GM21786 (cell line): ENCODE results near the gene SRGAP3.
A peak's percentile ranks its signal among the peaks of the same experiment; 100 is the strongest.

ENCODE experiments used
- ATAC-seq: cut with Tn5 transposase; IDR thresholded peaks from one replicate; pipeline ENCODE4 v1.9.1; 2021; ENCODE audit not compliant: unreplicated experiment

SRGAP3 gene

DNA sequence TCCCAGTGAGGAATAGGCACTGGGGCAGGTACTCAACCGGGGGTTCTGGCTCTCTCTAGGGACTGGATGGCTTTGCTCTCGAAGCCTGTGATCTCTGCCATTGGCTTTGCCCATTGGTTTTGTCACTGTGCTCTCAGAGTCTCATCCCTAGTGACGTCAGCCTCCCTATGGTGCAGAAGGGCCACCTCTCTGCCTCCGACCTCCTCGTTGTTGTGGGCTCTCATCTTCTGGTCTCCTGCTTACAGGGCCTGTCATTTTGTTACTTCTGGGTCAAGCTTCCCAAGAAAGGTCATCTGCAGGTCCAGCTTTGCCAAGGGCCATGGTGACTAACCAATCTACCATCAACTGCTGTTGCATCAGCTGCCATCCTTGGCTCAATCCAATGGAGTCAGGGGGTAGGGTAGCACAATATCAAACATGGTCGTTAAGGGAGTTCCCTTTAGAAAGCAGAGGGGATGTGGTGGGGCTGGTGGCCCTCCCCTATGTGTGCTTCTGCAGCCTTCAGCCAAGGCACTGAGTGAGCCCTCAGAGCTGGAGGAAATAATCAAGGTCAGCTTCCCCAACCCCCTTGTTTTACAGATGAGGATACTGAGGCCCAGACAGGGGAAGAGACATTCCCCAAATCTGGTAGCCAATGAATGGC lies 272.8 kb downstream of the SRGAP3 start:
- ATAC-seq = no peak

DNA sequence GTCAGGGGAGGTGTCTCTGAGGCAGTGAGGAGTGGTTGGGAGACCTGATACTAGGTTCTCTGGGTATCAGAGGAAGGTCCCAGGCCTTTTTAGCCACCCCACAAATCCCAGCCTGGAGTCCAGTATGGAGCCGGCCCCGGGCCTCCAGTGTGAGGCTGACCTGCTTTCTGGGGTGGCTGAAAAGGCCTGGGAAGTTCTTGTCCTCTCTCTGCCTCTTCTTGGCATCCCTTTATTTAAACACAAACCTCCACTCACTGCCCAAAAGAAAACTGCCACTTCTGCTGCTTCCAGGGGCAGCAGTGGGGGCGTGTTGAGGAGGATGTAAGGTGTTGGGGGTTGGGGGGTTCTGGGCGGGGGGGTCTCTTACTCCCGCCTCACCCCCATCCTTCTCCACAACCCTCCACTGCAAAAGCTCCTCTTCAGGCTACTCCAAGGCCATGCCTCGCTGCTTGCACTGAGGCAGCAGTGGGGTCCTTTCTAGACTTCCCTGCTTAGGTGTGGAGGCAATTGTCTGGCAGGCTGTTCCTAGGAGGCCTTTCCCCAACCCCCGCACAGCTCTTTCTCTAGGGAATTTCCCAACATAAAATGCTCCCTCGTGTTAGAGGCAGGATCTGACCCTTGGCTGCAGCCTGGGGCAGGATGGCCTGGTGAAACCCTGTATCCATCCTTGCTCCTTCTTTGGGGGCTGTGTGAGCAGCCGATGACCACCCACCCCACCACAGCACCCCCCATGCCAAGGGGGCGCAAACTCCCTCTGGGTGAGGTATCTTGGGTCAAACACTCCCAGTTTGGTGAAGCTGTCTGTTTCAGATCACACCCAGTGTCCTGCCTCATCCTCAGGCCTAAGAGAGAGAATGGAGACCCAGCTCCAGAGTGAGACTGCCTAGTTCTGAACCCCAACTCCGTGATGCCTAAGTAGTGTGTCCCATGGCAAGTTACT lies 274.1 kb downstream of the SRGAP3 start:
- no peak for ATAC-seq

DNA sequence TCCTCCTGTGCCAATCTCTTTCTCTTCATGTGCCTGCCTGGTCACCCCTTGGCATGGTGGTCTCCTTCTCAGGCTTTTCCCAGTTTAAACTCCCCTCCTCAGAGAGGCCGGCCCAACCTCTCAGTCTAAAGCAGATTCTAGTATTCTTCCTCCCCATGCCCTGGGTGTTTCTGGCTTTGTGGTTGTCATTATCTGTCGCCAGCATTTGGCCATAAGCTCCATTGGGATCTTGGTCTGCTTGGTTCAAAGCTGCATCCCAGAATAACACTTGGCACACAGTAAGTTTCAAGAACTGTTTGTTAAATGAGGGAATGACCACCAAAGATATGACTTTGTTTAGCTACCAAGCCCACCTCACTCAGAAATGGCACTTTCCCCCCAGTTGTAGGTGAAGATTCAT lies 275.0 kb downstream of the SRGAP3 start:
- ATAC-seq = no peak

DNA sequence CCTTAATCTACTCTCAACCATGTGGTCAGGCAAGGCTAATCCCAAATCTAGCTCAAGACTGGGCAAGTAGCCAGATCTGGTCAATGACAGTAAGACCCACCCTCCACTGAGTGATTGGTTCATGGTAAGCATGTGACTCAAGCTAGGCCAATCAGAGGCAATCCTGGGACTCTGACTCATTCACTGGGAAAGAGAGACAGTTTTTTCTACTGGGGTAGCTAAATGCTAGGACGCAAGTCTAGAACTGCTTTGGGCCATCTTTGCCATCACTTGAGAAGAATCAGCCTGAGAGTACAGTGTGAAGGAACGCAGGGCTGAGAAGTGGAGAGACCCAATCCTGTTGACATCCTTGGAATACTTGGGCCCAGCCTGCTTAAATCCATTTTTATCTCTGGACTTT lies 276.8 kb downstream of the SRGAP3 start:
- no peak for ATAC-seq

DNA sequence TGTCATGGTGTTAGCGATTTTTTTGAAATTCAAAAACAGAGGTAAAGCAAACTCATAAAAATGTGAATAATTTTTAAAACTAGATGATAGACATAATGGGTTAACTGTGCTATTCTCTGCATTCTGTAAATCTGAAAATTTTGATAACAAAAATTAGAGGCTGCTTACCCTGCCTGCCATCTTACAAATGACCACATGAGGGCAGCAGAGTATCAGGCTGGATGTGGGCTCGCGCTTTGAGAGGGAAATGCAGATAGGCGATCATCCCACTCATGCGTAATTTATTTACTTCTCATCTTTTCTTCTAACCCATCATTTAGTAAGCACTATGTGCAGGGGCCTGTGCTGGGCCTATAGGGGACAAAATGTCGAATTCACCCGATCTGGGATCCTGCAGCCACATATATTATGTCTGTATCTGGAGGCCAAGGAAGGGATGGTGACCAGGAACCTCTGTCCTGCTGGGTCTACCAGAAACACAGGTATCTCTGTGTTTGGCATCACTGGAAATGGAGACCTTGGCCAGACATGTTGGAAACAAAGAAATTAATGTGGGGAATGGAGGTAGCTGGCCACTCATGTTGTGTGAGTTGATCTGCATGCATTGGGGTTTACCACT lies 278.4 kb downstream of the SRGAP3 start:
- peak; percentile 57 for ATAC-seq

DNA sequence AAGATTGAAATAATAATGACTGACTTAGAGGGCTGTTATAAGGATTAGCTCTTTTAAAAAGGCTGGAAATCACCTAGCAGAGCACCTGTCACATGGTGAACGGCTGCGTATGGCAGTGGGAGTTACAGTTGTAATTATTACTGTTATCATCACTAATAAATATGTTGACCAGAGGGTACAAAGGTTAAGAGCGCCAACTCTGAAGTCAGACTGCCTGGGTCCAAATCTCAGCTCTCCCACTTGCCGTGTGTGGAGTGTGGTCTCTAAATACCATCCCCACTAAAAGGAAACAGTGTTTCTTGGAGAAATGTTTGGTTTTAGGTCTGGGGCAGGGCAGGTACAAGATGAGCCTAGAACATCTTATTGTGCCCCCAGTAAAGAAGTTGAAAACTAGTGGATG lies 280.2 kb downstream of the SRGAP3 start:
- no peak for ATAC-seq

DNA sequence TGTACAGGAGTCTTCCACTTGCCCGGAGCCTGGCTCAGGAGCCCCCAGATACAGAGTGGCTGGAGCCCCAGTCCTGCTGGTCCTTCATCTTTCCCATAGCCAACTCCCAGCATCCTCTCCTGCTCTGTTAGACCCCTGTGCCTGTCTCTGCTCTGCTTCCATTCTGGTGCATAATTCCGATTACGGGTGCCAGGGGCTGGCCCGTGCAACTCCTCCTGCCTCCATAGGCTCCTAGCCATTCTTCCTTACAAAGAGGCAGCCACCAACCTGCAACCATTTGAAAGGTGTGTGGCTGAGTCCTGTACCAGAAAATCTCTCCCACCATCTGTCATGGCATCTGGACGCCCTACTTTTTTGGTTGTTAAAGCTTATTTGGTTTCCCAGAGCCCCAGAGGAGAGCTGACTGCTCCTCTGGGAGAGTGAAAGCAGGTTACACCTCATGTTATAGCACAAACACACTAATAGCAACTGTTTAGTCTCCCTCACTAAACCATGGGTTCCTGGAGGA lies 281.0 kb downstream of the SRGAP3 start:
- ATAC-seq = no peak

DNA sequence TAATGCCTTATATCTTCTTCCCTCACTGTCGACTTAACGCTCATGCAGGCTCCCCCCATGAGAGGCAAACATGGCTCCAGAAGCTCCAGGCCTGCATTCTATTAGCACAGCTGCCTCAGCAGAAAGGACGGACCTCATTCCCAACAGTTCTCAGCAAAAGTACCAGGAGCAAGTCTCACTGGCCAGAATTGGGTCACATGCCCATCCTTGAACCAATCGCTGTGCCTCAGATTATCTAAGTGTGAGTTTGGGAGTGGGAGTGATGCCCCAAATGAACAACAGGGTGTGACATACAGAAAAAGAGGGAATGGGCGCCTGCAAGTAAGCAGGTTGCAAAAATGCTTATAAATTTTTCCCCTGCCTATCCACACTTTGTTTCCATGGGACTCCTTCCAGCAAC lies 281.9 kb downstream of the SRGAP3 start:
- ATAC-seq = no peak

DNA sequence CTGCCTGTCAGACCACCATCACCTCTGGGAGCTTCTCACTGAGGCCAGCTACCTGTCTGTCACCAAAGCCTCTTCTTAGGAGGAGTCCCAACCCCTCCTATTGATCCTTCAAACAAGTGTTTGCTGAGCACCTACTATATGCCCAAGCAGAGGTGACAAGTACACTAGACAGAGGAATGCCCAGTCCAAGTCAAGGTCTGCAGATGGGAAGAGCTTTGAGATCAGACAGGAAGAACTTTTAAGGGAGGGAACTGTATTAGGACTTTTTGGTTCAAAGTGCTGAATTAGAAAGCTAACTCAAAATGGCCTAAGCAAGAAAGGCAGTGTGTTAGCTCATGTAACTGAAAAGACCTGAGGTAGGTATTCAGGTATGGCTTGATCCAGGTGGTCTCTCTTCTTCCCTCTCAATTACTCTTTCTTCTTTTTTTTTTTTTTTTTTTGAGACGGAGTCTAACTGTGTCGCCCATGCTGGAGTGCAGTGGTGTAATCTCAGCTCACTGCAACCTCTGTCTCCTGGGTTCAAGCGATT lies 282.6 kb downstream of the SRGAP3 start:
- ATAC-seq = no peak

DNA sequence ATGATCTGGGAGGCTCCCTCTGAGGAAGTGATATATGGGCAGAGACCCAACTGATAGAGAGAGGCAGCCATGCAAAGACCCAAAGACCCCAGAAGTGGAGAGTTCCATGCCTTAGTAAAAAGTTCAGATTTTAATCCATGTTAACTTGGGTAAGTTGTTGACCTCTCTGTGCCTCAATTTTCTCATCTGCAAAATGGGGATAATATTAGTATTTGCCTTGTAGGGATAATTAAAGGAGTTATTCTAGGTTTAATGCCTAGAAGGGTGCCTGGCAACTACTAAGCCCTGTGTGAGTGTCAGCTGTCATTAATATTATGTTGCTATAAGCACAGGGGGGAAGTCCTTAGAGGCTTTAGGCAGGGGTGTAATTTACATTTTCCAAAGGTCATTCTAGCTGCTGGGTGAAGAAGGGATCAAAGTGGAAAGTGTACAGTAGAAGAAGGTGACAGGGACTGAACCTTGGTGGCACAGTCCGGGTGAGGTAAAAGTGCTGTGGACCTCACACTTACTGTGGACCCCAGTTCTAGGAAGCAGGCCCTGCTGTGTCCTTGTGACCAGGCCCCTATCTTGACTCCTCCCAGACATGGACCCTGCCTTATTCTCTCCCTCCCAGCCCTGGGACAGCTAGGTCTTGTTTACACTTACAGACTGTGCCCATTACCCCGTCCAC lies 283.2 kb downstream of the SRGAP3 start:
- ATAC-seq = no peak

DNA sequence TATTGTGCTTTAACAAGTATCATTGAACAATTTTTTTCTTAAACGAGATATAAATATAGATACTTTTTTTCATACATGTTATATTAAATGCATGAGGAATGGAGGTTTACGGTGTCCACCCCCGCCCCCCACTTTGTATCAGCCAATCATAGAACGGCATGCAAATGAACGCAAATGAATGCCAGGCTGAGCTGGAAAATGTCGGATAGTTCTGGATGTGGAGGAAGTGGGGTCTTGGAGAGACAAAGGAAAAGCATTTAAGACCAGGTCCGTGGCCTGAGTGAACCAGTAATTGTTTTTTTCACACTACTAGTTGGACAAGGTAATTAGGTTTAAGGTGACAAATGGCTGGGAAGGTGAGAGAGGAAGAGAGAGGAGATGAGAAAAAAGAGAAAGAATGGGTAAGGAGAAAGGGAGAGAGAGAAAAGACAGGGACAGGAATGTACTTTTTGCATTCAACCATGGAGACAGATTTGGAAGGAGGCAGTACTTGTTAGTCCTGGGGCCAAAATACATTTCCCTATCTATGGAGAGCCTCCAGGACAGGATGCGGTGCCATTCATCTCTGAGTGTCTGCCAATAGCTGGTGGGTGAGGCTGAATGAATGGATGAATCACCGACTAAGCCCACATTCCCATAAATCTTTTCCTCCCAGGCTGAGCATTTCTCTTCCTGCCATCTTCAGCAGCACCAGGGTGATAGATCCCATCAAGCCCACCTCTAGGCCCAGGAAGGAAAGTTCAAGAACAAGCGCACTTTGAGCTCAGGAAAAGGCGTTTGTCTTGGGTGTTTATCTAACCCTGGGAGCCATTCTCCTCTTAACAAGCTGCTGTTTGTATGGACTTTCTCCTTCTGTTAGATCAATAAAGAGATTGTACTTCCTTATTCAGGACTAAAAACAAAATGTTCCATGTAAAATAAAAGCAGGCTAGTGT lies 284.7 kb downstream of the SRGAP3 start:
- no peak for ATAC-seq

DNA sequence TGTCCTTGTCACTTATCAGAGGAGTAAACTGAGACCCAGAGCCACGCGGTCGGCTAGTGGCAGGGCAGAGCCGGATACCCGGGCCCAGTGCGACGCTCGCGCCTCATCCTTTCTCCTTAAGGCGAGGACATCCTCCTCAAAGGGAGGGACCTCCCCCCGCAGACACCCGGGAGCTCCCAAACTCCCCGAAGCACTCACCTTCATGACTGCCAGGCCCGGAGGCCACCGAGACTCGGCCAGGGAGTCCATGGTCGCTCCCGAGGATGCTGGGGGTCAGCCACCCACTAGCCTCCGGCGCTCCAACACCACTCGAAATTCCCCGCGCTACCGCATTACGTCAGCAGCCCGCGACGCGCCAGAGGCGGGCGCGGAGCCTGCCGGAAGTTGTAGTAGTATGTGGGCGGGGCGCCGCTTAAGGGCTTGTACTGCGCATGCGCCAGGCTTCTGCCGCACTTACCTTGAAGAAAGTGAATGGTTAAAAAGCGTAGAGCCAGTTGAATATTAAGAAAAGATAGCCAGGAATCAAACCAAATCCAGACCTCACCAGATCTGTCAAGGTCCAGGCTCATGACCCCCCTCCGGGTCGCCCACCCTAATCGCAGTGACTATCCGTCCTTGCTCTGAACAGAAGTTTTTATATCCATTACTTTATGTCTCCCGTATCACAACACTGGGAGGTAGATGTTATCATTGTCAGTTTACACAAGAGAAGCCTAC lies 286.2 kb downstream of the SRGAP3 start, which contains the start of gene RAD18:
Gene RAD18, minus strand, starts transcription at position 336 of the 717 bp plus-strand sequence. Its CDS starts 87 bp downstream, at position 249.
- ATAC-seq = peak; percentile 96

DNA sequence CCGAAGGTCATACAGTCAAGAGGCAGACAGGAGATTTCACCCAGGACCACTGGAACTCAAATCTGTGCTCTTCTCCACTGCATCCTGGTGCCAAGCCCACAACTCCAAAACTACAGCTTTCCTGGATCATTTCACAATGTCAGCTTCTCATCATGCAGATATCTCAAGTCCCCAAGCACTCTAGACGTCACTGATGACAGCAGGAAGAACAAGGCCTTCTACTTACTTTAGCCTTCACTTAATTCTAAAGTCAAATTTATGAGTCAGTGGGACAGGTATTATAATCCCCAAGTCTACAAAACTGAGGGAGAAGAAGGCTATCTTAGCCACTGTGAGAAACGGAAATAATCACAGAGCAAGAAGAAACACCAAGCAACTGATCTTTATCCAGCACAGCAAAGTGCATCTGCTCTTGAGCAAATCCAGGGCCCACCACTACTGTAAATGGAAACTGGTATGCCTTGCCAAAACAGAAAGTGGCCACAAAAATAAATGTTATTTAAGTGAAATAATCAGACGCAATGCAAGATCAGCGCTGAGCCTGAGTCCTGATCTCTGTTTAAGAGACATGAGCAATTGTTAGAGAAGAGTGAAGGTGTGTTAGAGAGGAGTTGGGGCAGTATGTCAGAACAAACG lies 287.1 kb downstream of the SRGAP3 start:
- no peak for ATAC-seq

DNA sequence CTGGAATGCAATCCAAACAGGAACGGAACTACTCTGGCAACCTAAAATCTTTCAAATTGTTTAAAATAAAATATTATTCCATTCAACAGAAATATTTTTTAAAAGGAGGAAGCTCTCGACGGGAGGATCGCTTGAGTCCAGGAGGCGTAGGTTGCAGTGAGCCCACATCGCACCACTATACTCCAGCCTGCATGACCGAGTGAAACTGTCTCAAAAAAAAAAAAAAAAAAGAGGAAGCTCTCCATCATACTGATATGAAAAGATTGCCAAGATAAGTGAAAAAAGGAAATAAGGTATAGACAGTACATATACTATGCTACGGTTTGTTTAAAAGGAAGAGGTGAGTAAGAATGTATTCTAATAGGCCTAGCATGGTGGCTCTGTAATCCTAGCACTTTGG lies 289.8 kb downstream of the SRGAP3 start:
- no peak for ATAC-seq

DNA sequence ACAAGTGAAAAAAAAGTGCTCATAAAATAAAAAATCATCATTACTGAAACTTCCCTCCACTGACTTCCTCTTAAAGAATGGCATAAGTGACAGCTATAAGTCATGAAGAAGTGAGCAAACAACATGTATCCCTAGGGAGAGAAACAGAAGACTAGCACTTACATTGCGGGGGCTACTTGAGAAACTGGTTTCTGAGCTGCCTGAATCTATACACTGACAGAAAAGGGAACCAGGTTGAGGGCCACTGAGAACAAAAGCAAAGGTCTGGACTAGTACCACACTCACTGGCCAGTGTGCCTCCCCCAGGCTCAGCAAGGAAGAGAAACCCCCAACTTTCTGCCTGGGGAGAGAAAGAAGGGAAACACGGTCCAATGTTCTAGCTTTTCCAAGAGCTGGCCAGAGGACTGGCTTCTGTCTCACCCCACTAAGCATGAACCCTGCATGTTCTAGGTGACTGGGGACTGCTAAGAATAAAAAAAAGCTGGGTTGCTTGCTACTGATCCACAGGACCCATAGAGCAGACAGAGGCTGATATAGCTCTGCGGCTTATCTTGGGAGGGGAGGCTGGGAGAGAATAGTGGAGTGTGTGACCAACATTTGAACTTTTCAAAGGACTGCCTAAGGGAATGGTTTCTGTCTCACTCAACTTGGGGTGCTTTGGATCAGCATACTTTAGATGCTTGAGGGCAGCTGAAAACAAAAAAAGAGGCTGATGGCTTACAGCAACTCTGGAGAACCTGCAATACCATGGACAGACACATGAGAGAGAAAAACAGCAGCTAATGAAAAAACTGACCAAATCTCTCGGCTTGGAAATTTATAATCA lies 294.3 kb downstream of the SRGAP3 start:
- ATAC-seq = peak; percentile 98

DNA sequence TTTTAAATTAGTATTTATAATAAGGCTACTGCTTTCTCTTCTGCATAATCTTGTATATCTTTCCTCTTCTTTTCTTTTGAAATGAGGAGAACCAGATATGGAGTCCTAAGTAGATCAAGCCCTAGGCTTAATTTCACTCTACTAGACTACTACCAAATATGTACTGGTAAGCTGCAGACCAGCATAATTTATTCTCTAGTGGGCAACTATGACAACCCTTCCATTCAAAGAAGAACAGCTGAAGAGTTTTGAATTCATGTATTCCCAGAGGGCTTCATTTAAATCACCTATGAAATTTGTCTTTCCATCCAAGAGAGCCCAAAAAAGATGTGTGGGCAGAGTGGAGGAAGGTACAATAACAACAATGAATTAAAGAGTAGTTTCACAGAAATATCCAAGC lies 296.1 kb downstream of the SRGAP3 start:
- no peak for ATAC-seq

DNA sequence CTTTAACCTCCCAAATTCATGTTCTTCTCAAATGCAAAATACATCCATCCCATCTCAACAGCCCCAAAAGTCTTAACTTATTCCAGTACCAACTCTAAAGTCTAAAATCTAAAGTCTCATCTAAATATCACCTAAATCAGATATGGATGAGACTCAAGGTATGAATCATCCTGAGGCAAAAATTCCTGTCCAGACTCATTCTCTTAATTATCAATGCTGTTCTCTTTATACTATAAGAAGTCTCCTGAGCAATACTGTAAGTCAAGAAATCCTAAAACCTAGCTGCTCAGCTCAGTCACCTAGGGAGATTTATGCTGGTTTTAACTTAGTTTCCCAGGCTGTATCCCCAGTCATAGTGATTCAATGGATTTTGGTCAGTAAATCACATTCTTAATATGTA lies 297.3 kb downstream of the SRGAP3 start:
- no peak for ATAC-seq
